Dermis microvascular lymphatic vessel endothelial cell (primary cell): ENCODE results near the gene AOX1. TPM values are rescaled to one million over a fixed set of nuclear protein-coding genes. Genes with fewer than 3 reads are reported as not detected.
A peak's percentile ranks its signal among the peaks of the same experiment; 100 is the strongest.
"Not testable (repeated sequence)": the region's sequence is repeated elsewhere in the genome, so short reads cannot be mapped to it uniquely, and the experiment has no call there.

ENCODE experiments used
- DNase-seq, 2 donors: peaks; one replicate each; pipeline versions ENCODE4 v3.0.0 to v3.0.0-alpha.2; 2010; ENCODE audit warnings: low read depth in 2 of 2
- total RNA-seq: library from RNA; depleted of rRNA; stranded (reverse); fragments of >200 nt; gene quantifications from 2 replicates; pipeline ENCODE4 v1.2.1, GENCODE V29; 2014

The AOX1 gene
- total RNA-seq, 1 donor from 2014 or later, result 5.4 TPM

DNA sequence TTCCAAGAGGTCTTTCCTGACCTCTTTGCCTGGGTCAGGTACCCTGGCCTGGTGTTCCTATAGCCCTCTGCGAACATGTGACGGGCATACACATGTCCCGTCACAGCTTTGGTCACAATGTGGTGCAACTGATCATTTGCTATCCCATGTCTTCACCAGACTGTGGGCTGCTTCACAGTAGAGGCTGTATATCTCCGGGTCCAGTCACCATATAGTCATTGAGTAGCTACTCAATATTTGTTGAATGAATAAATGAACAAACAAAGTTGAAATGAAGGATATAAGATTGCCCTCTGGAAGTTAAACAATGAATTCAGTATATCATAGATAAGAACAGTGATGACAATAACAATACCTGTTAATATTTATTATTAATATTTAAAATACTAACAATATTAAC, 16.8 kb downstream of the AOX1 start:
- no peak for DNase-seq

DNA sequence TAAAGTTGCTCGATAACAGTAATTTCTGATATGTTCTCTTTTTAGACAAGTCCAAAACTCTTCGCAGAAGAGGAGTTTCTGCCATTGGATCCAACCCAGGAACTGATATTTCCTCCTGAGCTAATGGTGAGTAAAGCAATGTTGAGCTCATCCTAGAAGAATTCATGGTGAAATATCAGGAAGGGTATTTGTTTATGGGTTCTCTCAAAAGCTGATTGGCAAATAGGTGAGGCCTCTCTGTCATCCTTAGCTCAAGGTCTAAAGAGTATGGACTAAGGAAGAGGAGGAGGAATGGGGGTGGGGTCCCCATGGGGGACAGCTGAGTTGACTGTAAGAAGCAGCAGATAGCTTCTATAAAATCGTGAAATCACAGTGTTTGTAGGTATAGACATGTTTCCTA, 18.2 kb downstream of the AOX1 start:
- no peak for DNase-seq

DNA sequence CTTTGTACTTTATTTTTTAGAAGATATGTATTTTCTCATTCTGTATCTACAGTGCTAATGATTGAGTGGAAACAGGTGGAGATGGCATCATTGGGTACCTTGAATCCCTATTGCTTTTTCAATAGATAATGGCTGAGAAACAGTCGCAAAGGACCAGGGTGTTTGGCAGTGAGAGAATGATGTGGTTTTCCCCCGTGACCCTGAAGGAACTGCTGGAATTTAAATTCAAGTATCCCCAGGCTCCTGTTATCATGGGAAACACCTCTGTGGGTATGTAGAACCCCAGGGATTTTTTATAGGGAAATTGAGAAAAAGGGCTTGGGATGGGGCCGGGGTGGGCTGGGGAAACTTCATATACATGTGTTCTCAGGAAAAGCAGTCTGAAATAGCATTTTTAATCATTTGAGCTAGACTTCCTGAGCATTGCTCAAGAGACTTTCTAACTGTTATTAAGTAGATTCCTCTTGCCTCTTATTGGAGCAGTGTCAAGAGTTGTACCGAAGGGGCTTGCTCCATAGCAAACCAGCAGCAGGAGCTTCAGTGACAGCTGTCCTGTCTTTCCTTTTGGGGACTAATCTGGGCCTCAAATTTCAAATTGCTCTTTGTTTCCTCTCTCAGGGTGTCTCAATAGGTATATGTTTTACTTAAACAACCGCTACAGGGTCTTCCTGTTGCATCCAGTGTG, 18.9 kb downstream of the AOX1 start:
- no peak for DNase-seq

DNA sequence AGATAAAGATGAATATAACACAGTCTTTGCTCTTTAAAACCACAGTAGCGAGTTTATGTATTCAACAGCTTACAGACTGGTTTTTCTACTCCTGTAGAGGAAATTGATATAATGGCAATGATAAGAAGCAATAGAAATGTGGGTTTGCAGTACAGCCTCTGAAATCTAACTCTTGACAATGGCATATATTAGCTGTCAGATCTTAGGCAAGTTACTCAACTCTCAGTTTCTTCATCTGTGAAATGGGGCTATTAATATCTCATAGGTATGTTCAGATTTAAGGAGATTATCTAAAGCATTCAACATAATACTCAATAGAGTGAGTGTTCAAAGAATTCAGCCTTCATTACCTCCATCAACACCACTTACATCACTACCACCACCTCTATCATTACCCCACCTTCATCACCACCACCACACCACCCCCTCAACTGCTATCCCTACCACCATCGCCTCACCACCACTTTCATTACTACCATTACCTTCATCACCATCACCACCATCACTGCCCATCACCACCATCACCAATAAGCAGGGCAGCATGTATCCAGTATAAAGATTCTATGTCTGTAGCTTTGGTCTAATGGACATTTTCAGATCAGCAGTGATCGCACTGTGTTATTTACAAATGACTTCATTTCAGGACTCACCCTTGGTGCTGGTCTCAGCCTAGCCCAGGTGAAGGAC, 22.7 kb downstream of the AOX1 start:
- DNase-seq, result no peak

DNA sequence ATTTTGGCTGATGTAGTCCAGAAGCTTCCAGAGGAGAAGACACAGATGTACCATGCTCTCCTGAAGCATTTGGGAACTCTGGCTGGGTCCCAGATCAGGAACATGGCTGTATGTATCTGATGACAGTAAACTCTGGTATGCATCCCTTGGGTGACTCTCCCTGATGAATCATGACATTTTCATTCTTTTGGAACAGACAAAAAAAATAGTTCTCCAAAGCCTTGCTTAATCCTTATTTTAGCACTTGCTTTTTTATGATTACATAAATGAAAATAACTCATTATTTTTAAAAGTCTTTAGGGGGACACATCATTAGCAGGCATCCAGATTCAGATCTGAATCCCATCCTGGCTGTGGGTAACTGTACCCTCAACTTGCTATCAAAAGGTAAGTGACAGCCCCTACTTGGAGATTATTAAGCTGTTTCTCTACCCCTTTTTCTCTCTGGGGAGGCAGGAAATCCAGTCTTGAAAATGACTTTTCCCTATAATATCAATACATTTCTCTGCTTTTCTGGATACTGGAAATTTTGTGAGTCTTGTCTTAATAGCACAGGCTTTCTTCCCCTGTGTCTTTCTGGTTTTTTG, 23.3 kb downstream of the AOX1 start:
- no peak for DNase-seq

DNA sequence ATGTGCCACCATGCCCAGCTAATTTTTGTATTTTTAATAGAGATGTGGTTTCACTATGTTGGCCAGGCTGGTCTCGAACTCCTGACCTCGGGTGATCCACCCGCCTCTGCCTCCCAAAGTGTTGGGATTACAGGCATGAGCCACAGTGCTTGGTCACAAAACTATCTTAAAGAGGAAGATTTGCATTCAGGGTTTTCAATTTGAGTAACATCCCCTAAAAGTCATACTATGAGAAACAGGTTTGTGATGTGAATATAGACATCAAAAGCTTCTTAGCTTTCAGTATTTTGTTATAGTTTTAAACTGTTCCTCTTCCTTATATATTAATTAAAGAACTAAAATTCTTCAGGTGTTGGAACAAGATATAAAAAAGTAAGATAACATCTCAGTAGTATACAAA, 24.4 kb downstream of the AOX1 start:
- DNase-seq, result not testable (repeated sequence)

DNA sequence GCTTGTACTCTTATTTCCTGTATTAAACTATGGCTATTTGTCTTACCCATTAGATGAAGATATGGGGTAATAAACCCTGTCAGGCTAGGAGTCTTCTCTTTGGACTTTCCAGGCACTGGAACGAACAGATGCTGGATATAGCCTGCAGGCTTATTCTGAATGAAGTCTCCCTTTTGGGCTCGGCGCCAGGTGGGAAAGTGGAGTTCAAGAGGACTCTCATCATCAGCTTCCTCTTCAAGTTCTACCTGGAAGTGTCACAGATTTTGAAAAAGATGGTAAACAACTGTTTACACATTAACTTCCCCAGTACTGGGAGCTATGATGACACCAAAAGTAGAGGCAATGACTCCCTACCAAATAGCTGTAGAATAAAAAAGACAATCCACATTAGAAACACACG, 27.9 kb downstream of the AOX1 start:
- no peak for DNase-seq

DNA sequence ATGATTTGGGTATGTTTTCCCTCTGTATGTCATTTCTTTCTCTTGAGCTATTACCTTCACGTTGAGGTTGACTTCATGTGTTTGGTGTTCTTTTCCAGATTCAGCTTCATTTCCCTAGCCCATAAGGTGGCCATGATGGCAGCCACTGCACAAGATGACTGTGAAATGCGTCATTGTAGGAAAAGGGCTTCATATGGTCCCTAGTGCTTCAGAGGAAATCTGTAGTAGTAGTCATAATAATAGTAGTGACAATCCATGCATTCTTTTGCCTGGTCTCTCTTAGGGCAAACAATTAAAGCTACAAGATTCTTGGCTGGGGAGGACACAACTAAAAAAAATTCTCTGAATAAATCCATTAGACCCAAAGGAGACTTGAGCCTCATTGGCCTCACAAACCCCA, 28.4 kb downstream of the AOX1 start:
- peak in 1 of 2 donors; percentile 15 for DNase-seq

DNA sequence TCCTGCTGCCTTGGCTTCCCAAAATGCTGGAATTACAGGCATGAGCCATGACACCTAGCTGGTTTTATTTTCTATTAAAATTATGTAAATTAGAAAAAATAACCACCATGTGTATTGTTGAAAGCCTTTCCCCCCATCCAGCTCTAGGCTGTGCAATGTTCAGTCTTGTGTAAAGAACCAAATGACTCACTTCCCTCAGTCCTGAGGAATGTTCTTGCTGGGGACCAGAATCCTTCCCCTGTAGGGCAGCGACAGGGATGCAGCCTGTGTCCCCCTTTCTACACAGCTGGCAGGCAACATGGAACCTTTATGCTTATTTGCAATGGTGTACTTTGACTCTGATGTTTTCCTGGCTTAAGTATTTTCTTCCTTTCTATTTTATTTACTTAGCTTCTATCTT, 29.4 kb downstream of the AOX1 start:
- DNase-seq, result no peak

DNA sequence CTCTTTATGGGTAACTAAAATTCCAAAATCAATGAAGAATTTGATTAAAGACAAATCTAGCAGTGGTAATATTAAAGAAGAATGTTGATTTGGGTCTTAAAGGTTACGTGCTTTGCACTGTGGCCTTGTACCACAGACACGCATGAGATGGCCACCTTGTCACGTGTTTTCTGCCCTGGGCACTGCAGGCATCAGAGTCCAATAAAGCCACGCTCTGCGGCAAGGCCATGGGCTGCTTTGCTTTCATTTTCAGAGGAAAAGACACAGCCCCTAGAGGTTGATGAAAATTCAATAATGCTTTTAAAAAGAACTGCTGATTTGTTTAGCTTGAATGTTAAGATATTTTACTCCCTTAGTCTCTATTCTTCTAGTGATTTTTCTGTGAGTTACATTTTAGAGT, 30.4 kb downstream of the AOX1 start:
- DNase-seq, result no peak

DNA sequence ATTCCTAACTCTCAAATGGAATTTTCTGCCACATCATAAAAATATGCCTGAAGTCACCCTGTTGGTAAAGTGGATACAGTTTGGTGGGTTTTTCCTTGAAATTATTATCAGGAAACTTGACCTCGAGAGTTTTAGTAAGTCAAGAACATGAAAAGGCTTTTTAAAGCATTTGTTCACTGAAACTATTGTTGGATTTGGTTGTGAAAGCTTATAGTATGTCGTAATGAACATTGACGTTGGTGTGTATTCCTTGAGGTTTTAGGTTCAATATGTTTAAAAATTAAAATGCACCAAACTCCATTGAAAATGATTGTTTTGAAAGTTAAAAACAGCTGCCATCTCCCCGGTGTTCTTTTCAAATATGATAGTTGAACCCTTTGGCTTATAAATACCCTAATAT, 30.8 kb downstream of the AOX1 start:
- DNase-seq, result no peak

DNA sequence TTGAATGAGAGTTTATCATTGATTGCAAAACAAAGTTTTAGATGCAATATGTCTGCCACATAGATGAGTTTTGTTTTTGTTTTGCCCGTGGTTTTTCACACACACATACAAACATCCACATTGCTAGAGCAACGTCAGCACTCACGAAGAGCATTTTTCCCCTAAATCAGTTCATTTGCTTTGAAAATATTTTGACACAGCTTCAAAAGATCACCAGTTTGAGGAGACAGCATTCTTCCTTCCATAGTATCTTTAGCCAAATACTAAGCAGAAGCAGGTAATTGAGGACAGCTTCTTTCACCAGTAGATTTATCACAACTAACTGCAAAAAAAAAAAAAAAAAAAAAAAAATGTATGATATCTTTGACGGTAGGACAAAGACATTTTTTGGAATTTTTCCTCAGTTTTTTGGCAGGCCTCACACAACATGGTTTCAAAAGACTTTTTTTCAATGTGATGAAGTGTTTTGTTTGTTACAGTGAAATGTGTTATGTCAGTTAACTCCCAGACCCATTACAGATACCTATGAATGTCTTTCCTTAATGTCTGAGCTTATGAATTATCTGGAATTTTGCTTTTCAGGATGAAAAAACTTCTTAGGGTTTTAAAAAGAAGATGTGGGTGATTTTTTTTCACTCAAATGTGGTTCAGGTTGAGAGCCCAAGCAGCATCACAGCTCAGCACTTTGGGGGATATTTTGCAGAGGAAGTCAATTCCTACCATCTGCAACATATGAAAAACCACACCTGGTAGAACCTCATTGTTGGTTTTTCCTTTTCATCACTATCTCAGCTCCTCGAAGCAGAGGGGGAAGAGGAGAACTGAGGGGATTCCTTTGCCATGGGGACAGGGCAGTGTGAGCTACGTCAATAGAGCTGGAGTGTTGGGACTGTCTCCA, 31.6 kb downstream of the AOX1 start:
- DNase-seq, result no peak

DNA sequence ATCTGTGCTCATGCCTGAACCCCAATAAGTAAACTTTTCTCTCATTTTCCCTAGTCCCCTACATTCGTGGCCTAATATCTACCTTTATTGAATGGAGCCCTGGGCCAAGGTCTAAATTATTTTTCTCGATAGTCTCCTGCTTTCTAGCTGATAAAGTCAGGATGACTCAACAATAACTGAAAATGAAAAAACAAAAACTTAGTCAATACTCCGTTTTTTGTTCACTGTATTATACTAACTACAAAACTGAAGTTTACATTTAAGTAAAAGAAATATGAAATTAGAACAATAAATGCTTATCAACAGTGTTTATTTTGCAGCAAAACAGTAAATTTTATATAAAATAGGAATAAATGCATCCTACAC, 32.2 kb downstream of the AOX1 start:
- no peak for DNase-seq

DNA sequence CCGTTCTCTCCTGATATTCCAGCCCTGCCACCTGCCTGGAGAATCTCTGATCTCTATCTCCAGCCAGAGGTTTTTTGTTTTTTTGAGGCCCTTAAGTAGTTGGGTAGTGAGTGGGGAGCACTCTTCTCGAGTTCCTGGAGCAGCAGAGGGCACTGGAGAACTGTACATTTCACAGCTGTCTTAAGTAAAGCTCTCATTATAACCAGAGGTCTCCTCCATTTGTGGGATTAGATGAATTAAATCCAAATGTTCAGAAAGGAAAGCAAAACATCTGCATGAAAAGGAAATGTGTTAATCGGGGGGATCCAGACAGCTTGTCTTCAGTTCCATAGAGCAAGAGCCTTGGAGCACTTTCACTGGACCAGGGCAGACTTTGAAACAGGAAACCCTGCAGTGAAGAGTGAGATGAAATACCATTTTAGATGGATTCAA, 32.8 kb downstream of the AOX1 start:
- no peak for DNase-seq

DNA sequence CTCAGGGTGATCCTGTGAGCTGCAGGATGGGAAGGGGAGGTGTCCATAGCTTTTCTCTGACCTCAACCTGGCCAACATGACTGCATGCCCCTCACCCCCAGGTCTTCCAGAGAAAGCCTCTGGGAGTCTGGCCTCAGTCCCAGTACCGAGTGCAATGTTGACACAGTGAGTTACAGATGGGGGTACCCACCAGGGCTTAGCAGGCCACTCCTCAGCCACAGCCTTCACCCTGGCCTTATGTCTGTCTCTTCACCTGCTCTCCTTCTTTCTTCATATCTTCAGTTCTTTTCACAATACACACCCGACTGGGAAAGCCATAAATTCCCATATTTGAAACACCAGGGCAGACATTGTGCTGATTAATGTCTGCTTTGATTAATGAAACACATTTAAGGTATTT, 33.5 kb downstream of the AOX1 start:
- no peak for DNase-seq

DNA sequence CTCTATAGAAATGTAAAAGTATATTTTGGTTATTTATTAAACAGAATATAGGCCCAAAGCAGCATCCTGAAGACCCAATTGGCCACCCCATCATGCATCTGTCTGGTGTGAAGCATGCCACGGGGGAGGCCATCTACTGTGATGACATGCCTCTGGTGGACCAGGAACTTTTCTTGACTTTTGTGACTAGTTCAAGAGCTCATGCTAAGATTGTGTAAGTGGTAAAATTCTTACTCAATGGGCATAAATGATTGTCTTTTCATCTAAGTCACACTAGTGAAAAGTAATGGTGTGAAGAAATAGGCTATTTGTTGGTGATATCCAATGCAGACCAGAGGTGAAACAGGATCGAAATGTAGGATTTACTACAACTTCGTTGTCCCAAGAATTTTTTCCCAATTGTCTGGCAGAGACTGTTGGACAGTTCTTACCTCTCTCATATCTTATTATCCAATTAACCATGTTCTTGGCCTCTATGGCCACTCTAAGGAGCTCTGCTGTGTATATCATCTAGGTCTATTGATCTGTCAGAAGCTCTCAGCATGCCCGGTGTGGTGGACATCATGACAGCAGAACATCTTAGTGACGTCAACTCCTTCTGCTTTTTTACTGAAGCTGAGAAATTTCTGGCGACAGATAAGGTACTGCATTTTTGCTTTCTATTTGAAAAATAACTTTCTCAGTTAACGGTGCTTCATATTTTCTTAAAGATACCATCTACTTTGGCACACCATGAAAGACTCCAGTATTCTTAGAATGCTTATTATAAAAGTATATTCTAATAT, 35.0 kb downstream of the AOX1 start:
- DNase-seq, result no peak

DNA sequence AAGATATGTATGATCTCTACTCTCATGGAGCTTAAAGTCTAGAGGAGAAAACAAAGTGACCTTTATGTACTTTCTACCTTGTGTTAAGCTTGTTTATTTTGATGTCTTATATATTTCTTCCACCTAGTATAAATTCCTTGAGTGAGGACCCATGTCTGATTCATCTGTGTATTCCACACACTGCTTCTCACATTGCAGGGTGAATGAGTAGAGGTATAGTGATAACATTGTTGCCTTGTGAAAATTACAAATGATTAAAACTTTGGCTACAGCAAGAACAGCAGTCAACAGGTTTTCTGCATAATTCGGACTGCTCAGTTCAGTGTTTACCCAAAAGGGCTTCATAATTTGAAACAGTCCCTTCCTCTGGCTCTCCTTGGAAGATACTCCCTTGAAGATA, 36.3 kb downstream of the AOX1 start:
- no peak for DNase-seq

DNA sequence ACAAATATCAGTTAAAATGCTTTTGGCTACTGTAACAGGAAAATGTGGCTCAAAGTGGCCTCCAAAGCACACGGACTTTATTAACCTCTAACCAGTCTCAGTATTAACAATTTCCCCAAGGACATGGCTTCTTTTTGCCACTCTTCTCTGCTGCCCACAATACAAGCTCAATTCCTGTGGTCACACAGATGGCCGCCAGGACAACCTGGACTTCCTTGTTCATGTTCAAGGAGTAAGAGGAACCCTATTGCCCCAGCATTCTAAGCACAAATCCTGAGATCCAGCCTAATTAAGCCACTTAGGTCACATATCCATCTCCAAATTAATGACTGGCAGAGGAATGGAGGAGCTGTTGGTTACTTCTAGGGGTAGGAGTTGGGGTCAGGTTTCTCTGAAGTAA, 38.2 kb downstream of the AOX1 start:
- DNase-seq, result no peak

DNA sequence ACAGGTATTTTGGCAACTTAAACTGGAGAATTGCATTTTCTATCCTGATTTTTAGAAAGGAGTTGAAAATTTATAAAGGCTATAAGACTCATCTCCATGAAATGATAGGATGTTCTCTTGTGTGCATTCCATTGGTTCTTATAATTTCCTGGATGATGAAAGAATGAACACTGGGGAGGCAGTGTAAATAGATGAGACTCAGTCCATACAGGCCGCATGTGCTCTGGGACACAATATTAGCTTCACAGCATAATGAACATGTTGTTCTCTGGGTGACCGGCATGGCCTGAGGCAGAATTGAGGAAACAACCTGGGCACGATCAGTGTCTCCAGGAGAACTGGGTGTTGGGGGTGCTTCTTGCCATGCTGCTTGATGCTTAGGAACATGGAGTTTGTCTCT, 38.8 kb downstream of the AOX1 start:
- no peak for DNase-seq

DNA sequence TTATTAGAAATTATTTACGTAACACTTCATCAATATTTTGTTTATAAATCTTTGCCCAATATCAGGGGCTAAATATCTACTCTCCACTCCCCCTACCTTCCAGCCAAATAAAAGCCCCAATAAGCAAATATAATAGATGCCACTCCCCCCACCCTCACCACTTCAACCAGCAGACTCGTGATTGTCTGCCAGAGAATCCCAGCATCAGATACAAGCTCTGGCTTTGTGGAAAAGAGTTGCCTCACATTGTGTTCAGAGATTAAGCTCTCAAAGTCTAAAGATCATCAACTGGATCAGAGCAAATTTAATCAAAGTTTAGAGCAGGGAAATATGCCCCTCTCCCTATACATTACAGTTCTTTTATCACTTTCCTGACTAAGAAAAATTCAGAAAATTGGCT, 39.5 kb downstream of the AOX1 start:
- no peak for DNase-seq

DNA sequence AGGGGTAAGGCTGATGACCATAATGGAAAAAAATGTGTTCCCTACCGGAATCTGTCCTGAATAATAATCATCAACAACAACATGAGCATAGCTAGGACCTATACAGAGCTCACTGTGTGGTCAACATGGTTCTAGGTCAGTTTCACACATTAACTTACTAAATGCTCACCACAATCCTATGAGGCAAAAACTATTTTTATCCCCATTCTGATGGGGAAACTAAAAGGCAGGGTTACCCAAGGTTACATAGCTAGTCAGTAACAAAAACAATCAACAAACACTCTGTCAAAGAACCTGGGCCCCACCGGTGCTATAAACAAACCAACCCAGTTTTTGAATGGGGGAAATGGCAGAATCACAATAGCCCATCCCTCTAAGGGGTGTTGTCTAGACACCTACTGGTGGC, 40.1 kb downstream of the AOX1 start:
- DNase-seq, result no peak
